ENCODE measurements around the gene HOXD3. TPM values are rescaled to one million over a fixed set of nuclear protein-coding genes. Genes with fewer than 3 reads are reported as not detected.
A peak's percentile ranks its signal among the peaks of the same experiment; 100 is the strongest.

The HOXD3 gene
- total RNA-seq, 2 experiments from 2014 or later: not detected

GRCh38 chr2:176170602-176171305 is 13.6 kb downstream of the HOXD3 start:
- H3K36me3 Mint-ChIP-seq: peaks cover 1% of the 10 kb centered on the region
- no peak overlapping the region for H3K4me3 Mint-ChIP-seq
- no peak for DNase-seq
- H3K27me3 Mint-ChIP-seq: peaks cover 95% of the 10 kb centered on the region
- H3K27ac Mint-ChIP-seq: no peak overlapping the region
- peaks cover 18% of the 10 kb centered on the region for H3K4me1 Mint-ChIP-seq
- peaks cover 3% of the 10 kb centered on the region for H3K9me3 Mint-ChIP-seq

- peaks cover 97% of the 10 kb centered on the region for H3K27me3 Mint-ChIP-seq
- H3K4me3 Mint-ChIP-seq: no peak overlapping the region
- H3K4me1 Mint-ChIP-seq: peaks cover 21% of the 10 kb centered on the region
- H3K27ac Mint-ChIP-seq: no peak overlapping the region
- H3K9me3 Mint-ChIP-seq: peaks cover 3% of the 10 kb centered on the region
- H3K36me3 Mint-ChIP-seq: peaks cover 1% of the 10 kb centered on the region
- DNase-seq: no peak
Measured at GRCh38 chr2:176171351-176172006, 14.4 kb downstream of the HOXD3 start.

- Mint-ChIP-seq H3K27me3 (peaks cover 97% of the 10 kb centered on the region), H3K4me3 (no peak overlapping the region), H3K9me3 (peaks cover 3% of the 10 kb centered on the region), H3K4me1 (peaks cover 24% of the 10 kb centered on the region), H3K36me3 (peaks cover 1% of the 10 kb centered on the region), H3K27ac (no peak overlapping the region)
- DNase-seq: no peak
Measured at GRCh38 chr2:176172007-176172894, 15.1 kb downstream of the HOXD3 start.

GRCh38 chr2:176172895-176173566 is 15.9 kb downstream of the HOXD3 start:
- Mint-ChIP-seq H3K27ac (no peak overlapping the region), H3K4me3 (no peak overlapping the region), H3K36me3 (peaks cover 1% of the 10 kb centered on the region), H3K27me3 (peaks cover 97% of the 10 kb centered on the region), H3K9me3 (peaks cover 3% of the 10 kb centered on the region), H3K4me1 (peaks cover 27% of the 10 kb centered on the region)
- DNase-seq: no peak

GRCh38 chr2:176173567-176174381 is 16.7 kb downstream of the HOXD3 start:
- no peak overlapping the region for H3K27ac Mint-ChIP-seq
- H3K4me1 Mint-ChIP-seq: peaks cover 30% of the 10 kb centered on the region
- no peak for DNase-seq
- H3K4me3 Mint-ChIP-seq: no peak overlapping the region
- peaks cover 3% of the 10 kb centered on the region for H3K9me3 Mint-ChIP-seq
- H3K36me3 Mint-ChIP-seq: peaks cover 1% of the 10 kb centered on the region
- H3K27me3 Mint-ChIP-seq: peaks cover 98% of the 10 kb centered on the region

- no peak for DNase-seq
- H3K4me3 Mint-ChIP-seq: no peak overlapping the region
- H3K4me1 Mint-ChIP-seq: peaks cover 30% of the 10 kb centered on the region
- peaks cover 99% of the 10 kb centered on the region for H3K27me3 Mint-ChIP-seq
- H3K36me3 Mint-ChIP-seq: peaks cover 1% of the 10 kb centered on the region
- peaks cover 3% of the 10 kb centered on the region for H3K9me3 Mint-ChIP-seq
- H3K27ac Mint-ChIP-seq: no peak overlapping the region
Measured at GRCh38 chr2:176174382-176174823, 17.3 kb downstream of the HOXD3 start.

- Mint-ChIP-seq H3K27ac (no peak overlapping the region), H3K27me3 (peaks cover 99% of the 10 kb centered on the region), H3K4me3 (peak overlapping the region; percentile 8), H3K9me3 (peaks cover 3% of the 10 kb centered on the region), H3K36me3 (peaks cover 1% of the 10 kb centered on the region), H3K4me1 (peaks cover 30% of the 10 kb centered on the region)
- DNase-seq: no peak
Measured at GRCh38 chr2:176174824-176175708, 18.0 kb downstream of the HOXD3 start.

- Mint-ChIP-seq H3K36me3 (peaks cover 1% of the 10 kb centered on the region), H3K27ac (no peak overlapping the region), H3K4me1 (peaks cover 30% of the 10 kb centered on the region), H3K9me3 (peaks cover 3% of the 10 kb centered on the region), H3K27me3 (peaks cover 100% of the 10 kb centered on the region), H3K4me3 (no peak overlapping the region)
- DNase-seq: no peak
Measured at GRCh38 chr2:176175709-176176607, 18.9 kb downstream of the HOXD3 start.

GRCh38 chr2:176177580-176178037 is 20.5 kb downstream of the HOXD3 start:
- Mint-ChIP-seq H3K4me3 (peak overlapping the region; percentile 8), H3K36me3 (peaks cover 1% of the 10 kb centered on the region), H3K27me3 (peaks cover 97% of the 10 kb centered on the region), H3K27ac (no peak overlapping the region), H3K4me1 (peaks cover 25% of the 10 kb centered on the region), H3K9me3 (peaks cover 3% of the 10 kb centered on the region)
- no peak for DNase-seq

- H3K4me3 Mint-ChIP-seq: no peak overlapping the region
- H3K27ac Mint-ChIP-seq: no peak overlapping the region
- H3K27me3 Mint-ChIP-seq: peaks cover 96% of the 10 kb centered on the region
- no peaks in the 10 kb centered on the region for H3K9me3 Mint-ChIP-seq
- no peak for DNase-seq
- H3K4me1 Mint-ChIP-seq: peaks cover 22% of the 10 kb centered on the region
- no peaks in the 10 kb centered on the region for H3K36me3 Mint-ChIP-seq
Measured at GRCh38 chr2:176178038-176178756, 21.1 kb downstream of the HOXD3 start.

- H3K9me3 Mint-ChIP-seq: no peaks in the 10 kb centered on the region
- peaks cover 96% of the 10 kb centered on the region for H3K27me3 Mint-ChIP-seq
- H3K4me3 Mint-ChIP-seq: no peak overlapping the region
Measured at GRCh38 chr2:176178757-176179295, 21.7 kb downstream of the HOXD3 start.

GRCh38 chr2:176181551-176181950 is 24.4 kb downstream of the HOXD3 start:
- Mint-ChIP-seq H3K27me3 (peaks cover 95% of the 10 kb centered on the region), H3K9me3 (no peaks in the 10 kb centered on the region), H3K36me3 (no peaks in the 10 kb centered on the region), H3K4me1 (peaks cover 7% of the 10 kb centered on the region), H3K27ac (no peak overlapping the region), H3K4me3 (no peak overlapping the region)
- no peak for DNase-seq

More at GRCh38 chr2:176178757-176179295, 21.7 kb downstream of the HOXD3 start:
- peaks cover 20% of the 10 kb centered on the region for H3K4me1 Mint-ChIP-seq
- H3K36me3 Mint-ChIP-seq: no peaks in the 10 kb centered on the region
- no peak for DNase-seq
- H3K27ac Mint-ChIP-seq: no peak overlapping the region

All from activated naive CD8-positive, alpha-beta T cell treated with anti-CD3 and anti-CD28 coated beads for 36 hours (primary cell).